ENCODE measurements around the gene ATP2A3.
A peak's percentile ranks its signal among the peaks of the same experiment; 100 is the strongest.

The ATP2A3 gene

GRCh38 chr17:3925684-3926485, 38.4 kb downstream of the ATP2A3 start:
- ATAC-seq, result no peak

- no peak for ATAC-seq
Measured at GRCh38 chr17:3924512-3925350, 39.5 kb downstream of the ATP2A3 start.

GRCh38 chr17:3923466-3924190, 40.6 kb downstream of the ATP2A3 start:
- ATAC-seq, result no peak

GRCh38 chr17:3922765-3923164, 41.5 kb downstream of the ATP2A3 start:
- no peak for ATAC-seq

- ATAC-seq, result no peak
Measured at GRCh38 chr17:3921502-3922319, 42.5 kb downstream of the ATP2A3 start.

GRCh38 chr17:3921006-3921405, 43.2 kb downstream of the ATP2A3 start:
- no peak for ATAC-seq

- ATAC-seq, result no peak
Measured at GRCh38 chr17:3919123-3919624, 45.1 kb downstream of the ATP2A3 start.

- ATAC-seq, result no peak
Measured at GRCh38 chr17:3918372-3919122, 45.7 kb downstream of the ATP2A3 start.

- no peak for ATAC-seq
Measured at GRCh38 chr17:3917391-3917931, 46.8 kb downstream of the ATP2A3 start.

- ATAC-seq, result no peak
Measured at GRCh38 chr17:3916825-3917224, 47.4 kb downstream of the ATP2A3 start.

- no peak for ATAC-seq
Measured at GRCh38 chr17:3915995-3916696, 48.1 kb downstream of the ATP2A3 start, which contains the start of gene P2RX1. P2RX1 (minus strand) TSS chr17:3916465; CDS start chr17:3916225, 240 bp downstream.

GRCh38 chr17:3915581-3915994, 48.6 kb downstream of the ATP2A3 start:
- ATAC-seq, result no peak

- no peak for ATAC-seq
Measured at GRCh38 chr17:3914312-3914670, 49.9 kb downstream of the ATP2A3 start.

- peak; percentile 66 to 68 for ATAC-seq
Measured at GRCh38 chr17:3913531-3914311, 50.5 kb downstream of the ATP2A3 start.

- no peak for ATAC-seq
Measured at GRCh38 chr17:3912827-3913226, 51.4 kb downstream of the ATP2A3 start.

- ATAC-seq, result peak; percentile 84 to 88
Measured at GRCh38 chr17:3911271-3912053, 52.8 kb downstream of the ATP2A3 start.

GRCh38 chr17:3910420-3911270, 53.6 kb downstream of the ATP2A3 start:
- ATAC-seq, result no peak

GRCh38 chr17:3909257-3909656, 55.0 kb downstream of the ATP2A3 start:
- no peak for ATAC-seq
